Thoracic aorta (tissue), 2 donors: Measurements from ENCODE around the gene PRICKLE3. TPM values are rescaled to one million over a fixed set of nuclear protein-coding genes. Genes with fewer than 3 reads are reported as not detected.
A peak's percentile ranks its signal among the peaks of the same experiment; 100 is the strongest.

Experiments used
- ATAC-seq: fragments of 150-250 bp; one replicate; pipeline ENCODE4 v1.8.0; 2017; ENCODE audit warnings: low read depth; ENCODE audit not compliant: insufficient number of reproducible peaks, low FRiP score
- DNase-seq: peaks from one replicate; pipeline ENCODE4 v3.0.0-alpha.2; 2020; ENCODE audit warnings: low spot score
- H3K27ac ChIP-seq, 2 donors: fragments of 200-600 bp; sonication (generic); 1 replicate in 1 of 2; 2 replicates in 1 of 2; pipeline ENCODE4 v1.5.1; 2016; ENCODE audit warnings: mild to moderate bottlenecking in 2 of 2, moderate library complexity in 2 of 2
- H3K27me3 ChIP-seq: fragments of 200-600 bp; sonication (generic); replicated peaks from 2 replicates; pipeline ENCODE4 v1.6.0; 2016; ENCODE audit warnings: mild to moderate bottlenecking; ENCODE audit not compliant: insufficient read depth
- H3K36me3 ChIP-seq: fragments of 200-600 bp; sonication (generic); one replicate; pipeline ENCODE4 v1.5.1; 2016
- H3K4me1 ChIP-seq, 2 donors: fragments of 200-600 bp; sonication (generic); 1 replicate in 1 of 2; 2 replicates in 1 of 2; pipeline versions ENCODE4 v1.5.1 to v1.6.0; 2016; ENCODE audit warnings: low read depth in 2 of 2, mild to moderate bottlenecking in 1 of 2; ENCODE audit not compliant: control insufficient read depth in 1 of 2
- H3K4me3 ChIP-seq: fragments of 200-600 bp; sonication (generic); 2 replicates; pipeline ENCODE4 v1.5.1; 2016; ENCODE audit warnings: mild to moderate bottlenecking
- H3K9me3 ChIP-seq: fragments of 200-600 bp; sonication (generic); 2 replicates; pipeline ENCODE4 v1.5.1; 2016
- CTCF ChIP-seq: fragments of 200-600 bp; sonication (generic); IDR thresholded peaks from one replicate; pipeline ENCODE4 v1.5.1; 2019; ENCODE audit warnings: antibody characterized with exemption
- total RNA-seq, 2 donors: library from RNA; depleted of rRNA; stranded (reverse); fragments of >200 nt; gene quantifications; one replicate each; pipeline versions ENCODE4 v1.1.0 to v1.2.3, GENCODE V29; 2016

PRICKLE3 gene
- total RNA-seq, 2 donors from 2014 or later, result 21.4 to 46.7 TPM

- DNase-seq, result no peak
- Histone ChIP-seq H3K9me3 (no peaks in the 10 kb centered on the region), H3K4me3 (no peak overlapping the region), H3K27me3 (no peaks in the 10 kb centered on the region), H3K27ac (no peak overlapping the region), H3K36me3 (no peaks in the 10 kb centered on the region), H3K4me1 (no peaks in the 10 kb centered on the region)
- ATAC-seq, result no peak
- TF ChIP-seq CTCF, result no peak
These were observed 7.4 kb upstream of the PRICKLE3 start for GRCh38 chrX:49193542-49193964.

- H3K36me3 ChIP-seq, result no peaks in the 10 kb centered on the region
- H3K4me1 ChIP-seq, result no peaks in the 10 kb centered on the region
- no peak overlapping the region for H3K4me3 ChIP-seq
- H3K27me3 ChIP-seq, result no peaks in the 10 kb centered on the region
- no peaks in the 10 kb centered on the region for H3K9me3 ChIP-seq
- no peak overlapping the region for H3K27ac ChIP-seq
- peak; percentile 40 for TF ChIP-seq CTCF
- ATAC-seq, result no peak
- no peak for DNase-seq
These were observed 6.7 kb upstream of the PRICKLE3 start for GRCh38 chrX:49192722-49193328.

- ATAC-seq, result no peak
- TF ChIP-seq CTCF, result no peak
- H3K4me3 ChIP-seq, result peak overlapping the region; percentile 80
- DNase-seq, result no peak
- H3K9me3 ChIP-seq, result no peaks in the 10 kb centered on the region
- H3K4me1 ChIP-seq, result no peaks in the 10 kb centered on the region
- peak overlapping the region; percentile 77 to 86 for H3K27ac ChIP-seq
- no peaks in the 10 kb centered on the region for H3K27me3 ChIP-seq
- no peaks in the 10 kb centered on the region for H3K36me3 ChIP-seq
These were observed 5.4 kb upstream of the PRICKLE3 start for GRCh38 chrX:49191574-49192011.

- Histone ChIP-seq H3K27me3 (no peaks in the 10 kb centered on the region), H3K27ac (peak overlapping the region; percentile 83 to 86), H3K4me1 (no peaks in the 10 kb centered on the region), H3K36me3 (no peaks in the 10 kb centered on the region), H3K4me3 (peak overlapping the region; percentile 80), H3K9me3 (no peaks in the 10 kb centered on the region)
- peak; percentile 97 for ATAC-seq
- peak; percentile 83 for DNase-seq
- no peak for TF ChIP-seq CTCF
These were observed 4.8 kb upstream of the PRICKLE3 start for GRCh38 chrX:49190821-49191573.

- Histone ChIP-seq H3K4me3 (peak overlapping the region; percentile 67), H3K36me3 (no peaks in the 10 kb centered on the region), H3K9me3 (no peaks in the 10 kb centered on the region), H3K4me1 (peaks cover 0 to 7% of the 10 kb centered on the region in 2 donors), H3K27ac (peak overlapping the region in 1 of 2 donors; percentile 86), H3K27me3 (no peaks in the 10 kb centered on the region)
- DNase-seq (no peak), ATAC-seq (no peak)
- no peak for TF ChIP-seq CTCF
These were observed 3.4 kb upstream of the PRICKLE3 start for GRCh38 chrX:49189606-49190005.
